Erythroblast (primary cell): Measurements from ENCODE around the gene NUDT11.

ENCODE experiments used
- GATA1 ChIP-seq: IDR thresholded peaks from 2 replicates; pipeline ENCODE4 v1.6.1; 2011; ENCODE audit warnings: low read depth, mild to moderate bottlenecking, control low read depth, low read length, moderate library complexity
- POLR2A ChIP-seq: IDR thresholded peaks from 2 replicates; pipeline ENCODE4 v1.6.1; 2011; ENCODE audit warnings: mild to moderate bottlenecking, low read length

DNA sequence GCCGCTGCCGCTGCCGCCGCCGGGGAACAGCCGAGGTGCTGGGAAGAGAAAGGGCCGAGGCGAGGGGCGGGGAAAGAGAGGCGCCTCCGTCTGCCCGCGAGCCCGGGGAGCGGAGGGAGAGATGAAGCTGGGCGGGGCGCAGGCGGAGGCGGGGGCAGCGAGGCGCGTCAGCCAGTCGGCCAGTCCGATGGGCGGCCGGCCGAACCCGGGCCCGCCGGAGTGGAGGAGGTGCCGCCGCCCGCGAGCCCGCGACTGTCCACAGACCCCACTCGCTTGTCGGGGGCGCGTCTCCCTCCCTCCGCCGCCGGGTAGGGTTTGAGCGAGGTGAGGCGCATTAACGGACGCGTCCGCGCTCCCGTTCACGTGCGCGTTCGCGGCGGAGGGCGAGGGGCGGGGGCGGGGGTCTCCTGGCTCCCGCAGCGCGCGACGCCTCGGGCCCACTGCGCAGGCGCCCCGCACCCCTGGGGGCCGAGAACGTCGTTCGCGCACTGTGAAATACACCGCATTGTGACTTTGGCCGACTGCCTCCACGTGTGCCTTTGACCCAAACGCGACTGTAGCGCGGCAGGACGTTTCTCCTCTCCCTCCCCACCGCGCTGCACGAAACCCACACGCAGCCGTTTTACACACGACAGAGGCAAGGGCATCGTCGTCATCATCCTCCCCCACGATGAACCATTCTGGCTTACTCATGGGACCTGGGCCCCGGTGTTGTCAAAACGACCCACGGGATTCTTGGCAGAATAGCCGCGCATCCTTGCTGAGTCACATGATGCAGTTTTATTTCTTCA, at the start of gene NUDT11:
- no peak for TF ChIP-seq POLR2A
- no peak for TF ChIP-seq GATA1
